Measurements from ENCODE around the gene KLHL13. TPM values are rescaled to one million over a fixed set of nuclear protein-coding genes. Genes with fewer than 3 reads are reported as not detected.
A peak's percentile ranks its signal among the peaks of the same experiment; 100 is the strongest.
"Not testable (repeated sequence)": the region's sequence is repeated elsewhere in the genome, so short reads cannot be mapped to it uniquely, and the experiment has no call there.

KLHL13 gene
- total RNA-seq, 3 donors from 2014 or later: 1.6 to 21.3 (median 20.2) TPM

DNA sequence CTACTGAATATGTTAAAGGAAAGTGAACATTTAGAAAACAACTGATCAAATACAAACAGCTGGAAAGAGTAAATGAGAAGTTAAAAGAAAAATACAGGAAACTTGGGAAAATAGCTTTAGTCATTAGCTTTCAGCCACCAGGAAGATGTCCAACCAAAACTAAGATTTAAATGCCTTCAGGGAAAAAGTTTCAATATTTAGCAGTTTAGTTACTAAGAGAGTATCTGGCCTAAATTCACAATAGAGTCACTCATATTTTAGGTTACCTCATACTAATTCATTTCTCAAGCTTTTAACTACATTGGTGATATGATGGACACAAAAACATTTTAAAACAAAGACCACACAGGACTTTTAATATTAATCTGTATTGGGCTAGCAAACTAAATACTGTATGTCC, 13.1 kb upstream of the KLHL13 start:
- intact Hi-C loops (cut with DNase I; ENCODE audit: low total_unique reads): no loop called here

DNA sequence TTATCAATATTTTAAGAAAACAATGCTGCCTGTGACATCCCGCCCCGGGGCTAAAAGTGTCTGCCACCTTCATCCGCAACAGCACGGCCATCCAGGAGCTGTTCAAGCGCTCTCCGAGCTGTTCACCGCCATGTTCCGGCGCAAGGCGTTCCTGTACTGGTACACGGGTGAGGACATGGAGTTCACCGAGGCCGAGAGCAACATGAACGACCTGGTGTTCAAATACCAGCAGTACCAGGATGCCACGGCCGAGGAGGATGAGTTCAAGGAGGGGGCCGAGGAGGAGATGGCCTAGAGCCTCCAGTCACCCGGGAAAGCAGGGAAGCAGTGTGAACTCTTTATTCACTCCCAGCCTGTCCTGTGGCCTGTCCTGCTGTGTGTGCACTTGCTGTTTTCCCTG, 12.1 kb upstream of the KLHL13 start:
- no peaks in the 10 kb centered on the region for H3K36me3 ChIP-seq
- H3K4me3 ChIP-seq: no peak overlapping the region
- H3K27me3 ChIP-seq: no peaks in the 10 kb centered on the region
- no peaks in the 10 kb centered on the region for H3K4me1 ChIP-seq
- TF ChIP-seq, protein P1, sequence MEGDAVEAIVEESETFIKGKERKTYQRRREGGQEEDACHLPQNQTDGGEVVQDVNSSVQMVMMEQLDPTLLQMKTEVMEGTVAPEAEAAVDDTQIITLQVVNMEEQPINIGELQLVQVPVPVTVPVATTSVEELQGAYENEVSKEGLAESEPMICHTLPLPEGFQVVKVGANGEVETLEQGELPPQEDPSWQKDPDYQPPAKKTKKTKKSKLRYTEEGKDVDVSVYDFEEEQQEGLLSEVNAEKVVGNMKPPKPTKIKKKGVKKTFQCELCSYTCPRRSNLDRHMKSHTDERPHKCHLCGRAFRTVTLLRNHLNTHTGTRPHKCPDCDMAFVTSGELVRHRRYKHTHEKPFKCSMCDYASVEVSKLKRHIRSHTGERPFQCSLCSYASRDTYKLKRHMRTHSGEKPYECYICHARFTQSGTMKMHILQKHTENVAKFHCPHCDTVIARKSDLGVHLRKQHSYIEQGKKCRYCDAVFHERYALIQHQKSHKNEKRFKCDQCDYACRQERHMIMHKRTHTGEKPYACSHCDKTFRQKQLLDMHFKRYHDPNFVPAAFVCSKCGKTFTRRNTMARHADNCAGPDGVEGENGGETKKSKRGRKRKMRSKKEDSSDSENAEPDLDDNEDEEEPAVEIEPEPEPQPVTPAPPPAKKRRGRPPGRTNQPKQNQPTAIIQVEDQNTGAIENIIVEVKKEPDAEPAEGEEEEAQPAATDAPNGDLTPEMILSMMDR (IDR thresholded peaks at IDR 0.05): no peak
- TF ChIP-seq POLR2AphosphoS5 (IDR thresholded peaks at IDR 0.05) (no peak), POLR2A (IDR thresholded peaks at IDR 0.05) (no peak)
- intact Hi-C loops (cut with DNase I; ENCODE audit: low total_unique reads): no loop called here
- H3K27ac ChIP-seq: no peak overlapping the region
- no peaks in the 10 kb centered on the region for H3K9me3 ChIP-seq
- no peak for DNase-seq (ENCODE audit: low spot score in 2 of 2)

More for the DNA sequence above, 13.1 kb upstream of the KLHL13 start:
- no peaks in the 10 kb centered on the region for H3K36me3 ChIP-seq
- H3K9me3 ChIP-seq: no peaks in the 10 kb centered on the region
- no peaks in the 10 kb centered on the region for H3K4me1 ChIP-seq
- no peak overlapping the region for H3K4me3 ChIP-seq
- no peak overlapping the region for H3K27ac ChIP-seq
- TF ChIP-seq POLR2A (IDR thresholded peaks at IDR 0.05) (no peak), POLR2AphosphoS5 (IDR thresholded peaks at IDR 0.05) (no peak)
- TF ChIP-seq, protein P1 (IDR thresholded peaks at IDR 0.05): no peak
- no peaks in the 10 kb centered on the region for H3K27me3 ChIP-seq
- no peak for DNase-seq (ENCODE audit: low spot score in 2 of 2)

- H3K4me1 ChIP-seq: no peaks in the 10 kb centered on the region
- TF ChIP-seq, protein P1 (IDR thresholded peaks at IDR 0.05): no peak
- TF ChIP-seq POLR2A (IDR thresholded peaks at IDR 0.05): no peak
- TF ChIP-seq POLR2AphosphoS5 (IDR thresholded peaks at IDR 0.05): no peak
- intact Hi-C loops (cut with DNase I; ENCODE audit: low total_unique reads): no loop called here
- no peaks in the 10 kb centered on the region for H3K36me3 ChIP-seq
- H3K9me3 ChIP-seq: no peaks in the 10 kb centered on the region
- H3K27ac ChIP-seq: no peak overlapping the region
- H3K4me3 ChIP-seq: no peak overlapping the region
- no peaks in the 10 kb centered on the region for H3K27me3 ChIP-seq
- DNase-seq (ENCODE audit: low spot score in 2 of 2): no peak
These were observed 9.7 kb upstream of the KLHL13 start for GRCh38 chrX:118126286-118126685.

GRCh38 chrX:118124243-118124642, 7.6 kb upstream of the KLHL13 start:
- DNase-seq (ENCODE audit: low spot score in 2 of 2); H3K27ac ChIP-seq; H3K4me3 ChIP-seq; H3K9me3 ChIP-seq; H3K36me3 ChIP-seq; intact Hi-C loops (cut with DNase I; ENCODE audit: low total_unique reads); H3K27me3 ChIP-seq; H3K4me1 ChIP-seq: not testable (repeated sequence)

GRCh38 chrX:118117741-118118140, 1.1 kb upstream of the KLHL13 start:
- Histone ChIP-seq H3K36me3 (no peaks in the 10 kb centered on the region), H3K4me1 (no peaks in the 10 kb centered on the region), H3K27ac (peak overlapping the region in 1 of 2 donors; percentile 83), H3K4me3 (no peak overlapping the region), H3K9me3 (no peaks in the 10 kb centered on the region), H3K27me3 (peaks cover 0 to 14% of the 10 kb centered on the region in 2 donors)
- intact Hi-C loops (cut with DNase I; ENCODE audit: low total_unique reads): no loop called here
- TF ChIP-seq, protein P1 (IDR thresholded peaks at IDR 0.05): no peak
- TF ChIP-seq POLR2AphosphoS5 (IDR thresholded peaks at IDR 0.05): no peak
- no peak for TF ChIP-seq POLR2A (IDR thresholded peaks at IDR 0.05)
- no peak for DNase-seq (ENCODE audit: low spot score in 2 of 2)

Measured in breast epithelium (tissue), 4 donors.